Endothelial cell of umbilical vein (primary cell): ENCODE data around the gene MTAP. TPM values are rescaled to one million over a fixed set of nuclear protein-coding genes. Genes with fewer than 3 reads are reported as not detected.

Experiments used
- BruUV-seq: library from RNA; stranded (reverse); fragments of 400-500 nt; replicated peaks from 2 replicates; lab custom pipeline; 2021; lab: Mats Ljungman, UMichigan
- CTCF ChIA-PET: fragments of 300-600, 350-600 bp; sonication (Branson Sonifier 250); formaldehyde crosslinking; loops from one replicate; lab custom pipeline; 2021; ENCODE audit warnings: antibody characterized with exemption, inconsistent platforms; lab: Charles Lee
- POLR2A ChIA-PET: fragments of 300-600, 350-600 bp; sonication (Branson Sonifier 250); formaldehyde crosslinking; loops from one replicate; lab custom pipeline; 2021; ENCODE audit warnings: antibody characterized with exemption, inconsistent platforms; lab: Charles Lee
- DNase-seq: peaks from one replicate; pipeline ENCODE4 v3.0.0-alpha.2; 2011; ENCODE audit warnings: low read depth, low spot score
- FAIRE-seq: peaks from 2 replicates; lab custom pipeline; 2011; peaks lifted over from hg19 to GRCh38; lab: Jason Lieb, UNC
- H2AFZ ChIP-seq: 2 replicates; pipeline ENCODE4 v1.6.0; 2012; ENCODE audit warnings: low read depth, low read length, control low read depth, inconsistent platforms
- H3K27ac ChIP-seq: 2 replicates; pipeline ENCODE4 v1.5.1; 2011; ENCODE audit warnings: low read depth, mild to moderate bottlenecking, control low read depth, low read length, moderate library complexity; ENCODE audit not compliant: insufficient read depth
- H3K27me3 ChIP-seq, 2 experiments: 2 replicates each; pipeline versions ENCODE4 v1.6.0 to v1.6.1; 2011; ENCODE audit warnings: low read length in 2 of 2, mixed read lengths in 1 of 2; ENCODE audit not compliant: control insufficient read depth in 2 of 2, insufficient read depth in 2 of 2
- H3K36me3 ChIP-seq, 2 experiments: 2 replicates in 1 of 2; 3 replicates in 1 of 2; pipeline ENCODE4 v1.5.1; 2011; ENCODE audit warnings: low read length in 2 of 2, mild to moderate bottlenecking in 1 of 2, moderate library complexity in 1 of 2; ENCODE audit not compliant: control insufficient read depth in 2 of 2, insufficient read depth in 2 of 2; ENCODE audit errors: extremely low read depth in 1 of 2
- H3K4me1 ChIP-seq: 3 replicates; pipeline ENCODE4 v1.5.1; 2011; ENCODE audit warnings: mild to moderate bottlenecking, low read length; ENCODE audit not compliant: control insufficient read depth, insufficient read depth; ENCODE audit errors: extremely low read depth
- H3K4me2 ChIP-seq: 2 replicates; pipeline ENCODE4 v1.6.1; 2011; ENCODE audit warnings: low read length, control low read depth, mixed read lengths; ENCODE audit not compliant: insufficient read depth
- H3K4me3 ChIP-seq, 3 experiments: fragments of 200-600 bp in 1 of 3; sonication (generic), shearing (Covaris generic) in 1 of 3; replicated peaks in 1 of 3; 2 replicates each; pipeline ENCODE4 v1.5.1; 2011 to 2016; ENCODE audit warnings: control low read depth in 3 of 3, low read length in 3 of 3, mild to moderate bottlenecking in 2 of 3, inconsistent platforms in 1 of 3, low read depth in 1 of 3, moderate library complexity in 1 of 3; ENCODE audit not compliant: insufficient read depth in 1 of 3
- H3K79me2 ChIP-seq: 2 replicates; pipeline ENCODE4 v1.6.0; 2012; ENCODE audit warnings: low read length, inconsistent platforms; ENCODE audit not compliant: control insufficient read depth, insufficient read depth
- H3K9ac ChIP-seq: replicated peaks from 2 replicates; pipeline ENCODE3; 2011; ENCODE audit warnings: low read length, control low read depth; ENCODE audit not compliant: insufficient read depth; ENCODE audit errors: extremely low read depth
- H3K9me1 ChIP-seq: replicated peaks from 3 replicates; pipeline ENCODE4 v1.6.0; 2011; ENCODE audit warnings: mild to moderate bottlenecking, low read length; ENCODE audit not compliant: control insufficient read depth, insufficient read depth; ENCODE audit errors: extremely low read depth
- H3K9me3 ChIP-seq: replicated peaks from 2 replicates; pipeline ENCODE4 v1.5.1; 2012; ENCODE audit warnings: low read length, inconsistent platforms; ENCODE audit not compliant: control insufficient read depth, insufficient read depth
- H4K20me1 ChIP-seq: replicated peaks from 2 replicates; pipeline ENCODE3; 2011; ENCODE audit warnings: mild to moderate bottlenecking, low read length; ENCODE audit not compliant: control insufficient read depth, insufficient read depth; ENCODE audit errors: extremely low read depth
- EZH2 ChIP-seq: IDR thresholded peaks from 2 replicates; pipeline ENCODE4 v1.6.1; 2012; ENCODE audit warnings: borderline replicate concordance, low read depth, mild to moderate bottlenecking, moderate library complexity, low read length, inconsistent platforms; ENCODE audit not compliant: severe bottlenecking
- FOS ChIP-seq: IDR thresholded peaks from 2 replicates; pipeline ENCODE4 v1.6.1; 2011; ENCODE audit warnings: mild to moderate bottlenecking, low read length, moderate library complexity, borderline replicate concordance; ENCODE audit not compliant: insufficient read depth
- GATA2 ChIP-seq: IDR thresholded peaks from 2 replicates; pipeline ENCODE4 v1.7.0; 2011; ENCODE audit warnings: low read depth, mild to moderate bottlenecking, moderate library complexity, mixed read lengths, low read length; ENCODE audit not compliant: insufficient read length, insufficient read depth
- JUN ChIP-seq: IDR thresholded peaks from 2 replicates; pipeline ENCODE4 v1.6.1; 2011; ENCODE audit warnings: borderline replicate concordance, low read depth; ENCODE audit not compliant: insufficient read length, insufficient read depth
- MAX ChIP-seq: IDR thresholded peaks from 2 replicates; pipeline ENCODE4 v1.6.1; 2011; ENCODE audit not compliant: insufficient read depth, insufficient read length
- MYC ChIP-seq: IDR thresholded peaks from one replicate; pipeline ENCODE4 v1.6.1; 2011; ENCODE audit warnings: mild to moderate bottlenecking, low read depth, low read length
- POLR2A ChIP-seq: IDR thresholded peaks from 2 replicates; pipeline ENCODE4 v1.6.1; 2012; ENCODE audit warnings: low read depth, mild to moderate bottlenecking, control low read depth, low read length
- POLR2AphosphoS5 ChIP-seq: IDR thresholded peaks from 2 replicates; pipeline ENCODE4 v1.6.1; 2012; ENCODE audit warnings: low read depth, mild to moderate bottlenecking, control low read depth, low read length, moderate library complexity; ENCODE audit not compliant: insufficient read depth
- dilution Hi-C: fragments of 300-500 bp; cut with MboI; formaldehyde crosslinking; loops from one replicate; pipeline ENCODE4 v1.15.0; 2019; ENCODE audit warnings: low sequenced_read_pairs; ENCODE audit not compliant: extremely low pct_ligation_motif_present
- intact Hi-C: fragments of 100-400 bp; cut with micrococcal nuclease; formaldehyde crosslinking; loops from one replicate; pipeline ENCODE4 v1.10.0; 2022
- polyA plus RNA-seq, 4 experiments: library from polyadenylated mRNA; depleted of rRNA in 3 of 4; stranded (reverse) in 3 of 4; unstranded in 1 of 4; fragments of >200 nt; gene quantifications; 2 replicates each; pipeline versions ENCODE4 v1.2.1 to v1.2.3, GENCODE V29; 2011 to 2012; ENCODE audit warnings: missing spikeins in 1 of 4
- total RNA-seq: library from RNA; stranded (reverse); gene quantifications from 2 replicates; pipeline ENCODE4 v1.2.3, GENCODE V29; 2021
- TF ChIP-seq, protein P1 (sequence below), 2 donors: IDR thresholded peaks; 1 replicate in 1 of 2; 2 replicates in 1 of 2; pipeline ENCODE4 v1.5.1; 2011; ENCODE audit warnings: low read length in 2 of 2, mild to moderate bottlenecking in 2 of 2, moderate library complexity in 2 of 2, control low read depth in 1 of 2, inconsistent platforms in 1 of 2, low read depth in 1 of 2; ENCODE audit not compliant: insufficient read depth in 1 of 2; ENCODE audit errors: extremely low read depth in 1 of 2

Gene MTAP
- total and polyA plus RNA-seq, 2 donors (not counting 3 experiments of a cell fraction or from before 2014, with no cell fraction given): 11.3 to 55.1 TPM

- no peaks in the 10 kb centered on the region for H3K9me3 ChIP-seq
- ChIA-PET CTCF (no interaction called here), POLR2A (no interaction called here)
- peaks cover 4 to 6% of the 10 kb centered on the region in 2 experiments for H3K36me3 ChIP-seq
- H3K9ac ChIP-seq: no peak overlapping the region
- TF ChIP-seq MYC (no peak), FOS (no peak), POLR2AphosphoS5 (no peak), GATA2 (no peak), MAX (no peak), POLR2A (no peak), JUN (no peak), EZH2 (no peak)
- TF ChIP-seq, protein P1, sequence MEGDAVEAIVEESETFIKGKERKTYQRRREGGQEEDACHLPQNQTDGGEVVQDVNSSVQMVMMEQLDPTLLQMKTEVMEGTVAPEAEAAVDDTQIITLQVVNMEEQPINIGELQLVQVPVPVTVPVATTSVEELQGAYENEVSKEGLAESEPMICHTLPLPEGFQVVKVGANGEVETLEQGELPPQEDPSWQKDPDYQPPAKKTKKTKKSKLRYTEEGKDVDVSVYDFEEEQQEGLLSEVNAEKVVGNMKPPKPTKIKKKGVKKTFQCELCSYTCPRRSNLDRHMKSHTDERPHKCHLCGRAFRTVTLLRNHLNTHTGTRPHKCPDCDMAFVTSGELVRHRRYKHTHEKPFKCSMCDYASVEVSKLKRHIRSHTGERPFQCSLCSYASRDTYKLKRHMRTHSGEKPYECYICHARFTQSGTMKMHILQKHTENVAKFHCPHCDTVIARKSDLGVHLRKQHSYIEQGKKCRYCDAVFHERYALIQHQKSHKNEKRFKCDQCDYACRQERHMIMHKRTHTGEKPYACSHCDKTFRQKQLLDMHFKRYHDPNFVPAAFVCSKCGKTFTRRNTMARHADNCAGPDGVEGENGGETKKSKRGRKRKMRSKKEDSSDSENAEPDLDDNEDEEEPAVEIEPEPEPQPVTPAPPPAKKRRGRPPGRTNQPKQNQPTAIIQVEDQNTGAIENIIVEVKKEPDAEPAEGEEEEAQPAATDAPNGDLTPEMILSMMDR (IDR thresholded peaks at IDR 0.05; ENCODE audit: extremely low read depth in 1 of 2, insufficient read depth in 1 of 2, low read depth in 1 of 2, low read length in 2 of 2): no peak
- H2AFZ ChIP-seq: no peak overlapping the region
- H3K4me1 ChIP-seq: peaks cover 16% of the 10 kb centered on the region
- no peaks in the 10 kb centered on the region for H4K20me1 ChIP-seq
- dilution Hi-C loops: no loop called here
- no peak for FAIRE-seq
- no peak overlapping the region for H3K27ac ChIP-seq
- no peak overlapping the region for H3K4me3 ChIP-seq
- H3K9me1 ChIP-seq: no peaks in the 10 kb centered on the region
- H3K4me2 ChIP-seq: no peak overlapping the region
- H3K79me2 ChIP-seq: peaks cover 9% of the 10 kb centered on the region
- intact Hi-C loops: no loop called here
- no peaks in the 10 kb centered on the region for H3K27me3 ChIP-seq
- no peak for DNase-seq
- no TSS peak for BruUV-seq
These were observed 26.5 kb downstream of the MTAP start for GRCh38 chr9:21828853-21829410.
